ENCODE measurements around the gene MICU1. TPM values are rescaled to one million over a fixed set of nuclear protein-coding genes. Genes with fewer than 3 reads are reported as not detected.

MICU1 gene
- total RNA-seq, 2 donors from 2014 or later: 30.9 to 36.0 TPM

DNA sequence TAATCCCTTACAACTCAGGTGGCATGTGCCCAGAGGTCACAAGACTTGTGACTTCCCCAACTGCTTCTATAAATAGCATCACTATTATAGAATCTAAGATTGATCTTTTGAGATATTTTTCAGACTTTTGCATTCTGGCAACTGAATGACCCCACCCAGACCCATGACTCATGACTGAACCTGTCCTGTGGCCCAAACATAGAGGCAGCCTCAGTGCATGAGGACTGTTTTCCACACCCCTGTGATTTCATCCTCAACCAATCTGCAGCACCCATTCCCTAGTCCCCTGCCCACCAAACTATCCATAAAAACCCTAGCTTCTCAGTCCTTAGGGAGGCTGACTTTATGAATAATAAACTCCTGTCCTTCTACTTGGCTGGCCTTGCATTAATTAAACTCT lies 84.5 kb downstream of the MICU1 start:
- H3K4me3 ChIP-seq: no peak overlapping the region
- no peak for DNase-seq (ENCODE audit: low spot score)
- peaks cover 0 to 22% of the 10 kb centered on the region in 2 donors for H3K9me3 ChIP-seq
- no peaks in the 10 kb centered on the region for H3K36me3 ChIP-seq
- H3K4me1 ChIP-seq: peaks cover 0 to 3% of the 10 kb centered on the region in 2 donors
- H3K27ac ChIP-seq: no peak overlapping the region
- H3K27me3 ChIP-seq: no peaks in the 10 kb centered on the region
- TF ChIP-seq, protein P1, sequence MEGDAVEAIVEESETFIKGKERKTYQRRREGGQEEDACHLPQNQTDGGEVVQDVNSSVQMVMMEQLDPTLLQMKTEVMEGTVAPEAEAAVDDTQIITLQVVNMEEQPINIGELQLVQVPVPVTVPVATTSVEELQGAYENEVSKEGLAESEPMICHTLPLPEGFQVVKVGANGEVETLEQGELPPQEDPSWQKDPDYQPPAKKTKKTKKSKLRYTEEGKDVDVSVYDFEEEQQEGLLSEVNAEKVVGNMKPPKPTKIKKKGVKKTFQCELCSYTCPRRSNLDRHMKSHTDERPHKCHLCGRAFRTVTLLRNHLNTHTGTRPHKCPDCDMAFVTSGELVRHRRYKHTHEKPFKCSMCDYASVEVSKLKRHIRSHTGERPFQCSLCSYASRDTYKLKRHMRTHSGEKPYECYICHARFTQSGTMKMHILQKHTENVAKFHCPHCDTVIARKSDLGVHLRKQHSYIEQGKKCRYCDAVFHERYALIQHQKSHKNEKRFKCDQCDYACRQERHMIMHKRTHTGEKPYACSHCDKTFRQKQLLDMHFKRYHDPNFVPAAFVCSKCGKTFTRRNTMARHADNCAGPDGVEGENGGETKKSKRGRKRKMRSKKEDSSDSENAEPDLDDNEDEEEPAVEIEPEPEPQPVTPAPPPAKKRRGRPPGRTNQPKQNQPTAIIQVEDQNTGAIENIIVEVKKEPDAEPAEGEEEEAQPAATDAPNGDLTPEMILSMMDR (IDR thresholded peaks at IDR 0.05): no peak

DNA sequence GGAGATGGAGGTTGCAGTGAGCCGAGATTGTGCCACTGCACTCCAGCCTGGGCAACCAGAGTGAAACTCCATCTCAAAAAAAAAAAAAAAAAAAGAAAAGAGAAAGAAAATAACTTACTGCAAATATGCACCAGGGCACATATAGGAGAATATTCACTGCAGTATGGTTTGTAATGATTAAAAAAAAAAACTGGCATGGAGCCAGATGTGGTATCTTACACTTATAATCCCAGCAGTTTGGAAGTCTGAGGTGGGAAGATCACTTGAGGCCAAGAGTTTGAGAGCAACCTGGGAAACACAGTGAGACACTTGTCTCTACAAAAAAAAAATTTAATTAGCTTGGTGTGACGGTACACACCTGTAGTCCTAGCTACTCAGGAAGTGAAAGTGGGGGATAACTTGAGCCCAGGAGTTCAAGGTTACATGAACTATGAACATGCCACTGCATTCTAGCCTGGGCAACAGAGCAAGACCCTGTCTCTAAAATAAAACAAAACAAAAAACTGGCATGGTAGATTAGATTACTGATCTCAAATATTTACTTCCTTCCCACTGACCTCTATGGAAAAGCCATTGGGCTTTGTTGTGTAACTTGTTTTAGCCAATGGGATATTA lies 85.6 kb downstream of the MICU1 start:
- no peaks in the 10 kb centered on the region for H3K36me3 ChIP-seq
- no peak for DNase-seq (ENCODE audit: low spot score)
- peaks cover 0 to 3% of the 10 kb centered on the region in 2 donors for H3K4me1 ChIP-seq

DNA sequence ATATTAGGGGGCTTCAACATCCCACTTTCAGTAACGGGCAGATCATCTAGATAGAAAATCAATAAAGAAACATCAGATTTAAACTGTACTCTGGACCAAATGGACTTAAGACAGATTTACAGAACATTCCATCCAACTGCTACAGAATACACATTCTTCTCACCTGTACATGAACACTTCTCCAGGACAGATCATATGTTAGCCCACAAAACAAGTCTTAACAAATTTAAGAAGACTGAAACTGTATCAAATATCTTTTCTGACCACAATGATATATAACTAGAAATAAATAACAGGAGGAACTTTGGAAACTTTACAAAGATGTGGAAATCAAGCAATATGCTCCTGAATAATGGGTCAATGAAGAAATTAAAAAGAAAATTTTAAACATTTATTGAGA lies 86.7 kb downstream of the MICU1 start:
- TF ChIP-seq, protein P1 (IDR thresholded peaks at IDR 0.05): no peak
- H3K27me3 ChIP-seq: no peaks in the 10 kb centered on the region
- H3K4me1 ChIP-seq: peaks cover 0 to 3% of the 10 kb centered on the region in 2 donors
- no peak overlapping the region for H3K4me3 ChIP-seq
- H3K9me3 ChIP-seq: peaks cover 0 to 22% of the 10 kb centered on the region in 2 donors
- no peak for DNase-seq (ENCODE audit: low spot score)
- no peak overlapping the region for H3K27ac ChIP-seq
- no peaks in the 10 kb centered on the region for H3K36me3 ChIP-seq

More for the DNA sequence above, 85.6 kb downstream of the MICU1 start:
- no peak overlapping the region for H3K4me3 ChIP-seq
- TF ChIP-seq, protein P1 (IDR thresholded peaks at IDR 0.05): no peak
- no peaks in the 10 kb centered on the region for H3K27me3 ChIP-seq
- no peak overlapping the region for H3K27ac ChIP-seq
- H3K9me3 ChIP-seq: peaks cover 0 to 22% of the 10 kb centered on the region in 2 donors

DNA sequence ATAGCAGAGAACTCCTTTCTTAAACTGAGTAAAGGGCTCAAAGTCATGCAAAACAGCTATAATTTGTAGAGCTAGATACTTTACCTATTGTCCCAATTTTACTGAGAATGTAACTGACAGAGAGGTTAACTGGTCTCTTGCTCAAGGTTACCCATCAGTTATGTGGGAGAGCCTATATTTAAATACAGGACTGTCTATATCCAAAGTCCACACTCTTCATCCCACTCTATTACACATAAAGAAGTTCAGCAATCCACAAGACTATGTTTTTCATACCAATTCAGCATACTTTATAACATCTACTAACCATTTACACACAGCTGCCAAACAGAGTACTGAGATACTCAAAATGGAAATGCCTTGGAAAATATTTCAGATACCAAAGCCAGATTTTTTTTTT lies 100.2 kb downstream of the MICU1 start:
- no peaks in the 10 kb centered on the region for H3K27me3 ChIP-seq
- H3K36me3 ChIP-seq: no peaks in the 10 kb centered on the region
- TF ChIP-seq, protein P1 (IDR thresholded peaks at IDR 0.05): no peak
- H3K4me3 ChIP-seq: no peak overlapping the region
- DNase-seq (ENCODE audit: low spot score): no peak
- H3K4me1 ChIP-seq: no peaks in the 10 kb centered on the region
- no peaks in the 10 kb centered on the region for H3K9me3 ChIP-seq
- H3K27ac ChIP-seq: no peak overlapping the region

DNA sequence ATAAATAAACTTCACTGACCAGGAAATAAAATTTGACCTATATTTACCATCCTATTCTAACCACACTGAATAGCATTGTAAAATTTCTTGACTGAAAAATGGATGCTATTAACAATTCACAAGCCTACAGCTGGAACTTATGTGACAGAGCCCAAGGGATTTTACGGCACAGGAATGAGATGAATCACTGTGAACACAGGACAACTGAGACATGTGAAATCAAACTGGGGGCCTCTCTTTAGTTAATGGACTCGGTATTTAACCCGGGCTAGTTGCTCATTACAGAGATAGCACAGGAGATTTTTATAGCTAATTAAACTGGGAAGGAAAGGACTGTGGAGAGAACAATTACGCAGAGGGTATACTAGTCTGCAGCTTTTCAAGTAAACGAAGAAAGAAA lies 100.6 kb downstream of the MICU1 start:
- no peaks in the 10 kb centered on the region for H3K9me3 ChIP-seq
- no peak overlapping the region for H3K27ac ChIP-seq
- no peak for DNase-seq (ENCODE audit: low spot score)
- no peaks in the 10 kb centered on the region for H3K27me3 ChIP-seq
- no peaks in the 10 kb centered on the region for H3K36me3 ChIP-seq
- no peaks in the 10 kb centered on the region for H3K4me1 ChIP-seq
- H3K4me3 ChIP-seq: no peak overlapping the region
- TF ChIP-seq, protein P1 (IDR thresholded peaks at IDR 0.05): no peak

DNA sequence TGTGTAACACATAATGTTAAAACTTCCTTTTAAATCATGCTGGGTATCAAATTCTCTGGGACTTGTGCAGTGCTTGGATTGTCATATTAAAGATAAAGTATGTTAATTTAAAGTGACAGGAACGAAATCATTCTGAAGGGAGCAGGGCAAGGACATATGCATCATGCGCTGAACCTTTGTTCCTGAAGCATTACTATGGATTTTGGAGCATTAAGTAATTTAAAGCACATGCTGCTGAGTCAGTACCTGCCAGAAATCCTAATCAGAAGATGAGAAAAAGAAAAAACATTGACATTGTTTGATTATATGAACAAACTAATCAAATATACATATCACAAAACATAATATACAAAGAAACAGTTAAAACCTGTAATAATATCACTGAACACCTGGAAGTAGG lies 101.4 kb downstream of the MICU1 start:
- H3K27me3 ChIP-seq: no peaks in the 10 kb centered on the region
- no peak for DNase-seq (ENCODE audit: low spot score)
- no peak overlapping the region for H3K27ac ChIP-seq
- H3K36me3 ChIP-seq: no peaks in the 10 kb centered on the region
- H3K4me1 ChIP-seq: no peaks in the 10 kb centered on the region
- TF ChIP-seq, protein P1 (IDR thresholded peaks at IDR 0.05): no peak
- H3K9me3 ChIP-seq: no peaks in the 10 kb centered on the region
- no peak overlapping the region for H3K4me3 ChIP-seq
